ENCODE measurements around the gene BLM. TPM values are rescaled to one million over a fixed set of nuclear protein-coding genes. Genes with fewer than 3 reads are reported as not detected.

Gene BLM
- total RNA-seq, 1 donor = 1.4 TPM

DNA sequence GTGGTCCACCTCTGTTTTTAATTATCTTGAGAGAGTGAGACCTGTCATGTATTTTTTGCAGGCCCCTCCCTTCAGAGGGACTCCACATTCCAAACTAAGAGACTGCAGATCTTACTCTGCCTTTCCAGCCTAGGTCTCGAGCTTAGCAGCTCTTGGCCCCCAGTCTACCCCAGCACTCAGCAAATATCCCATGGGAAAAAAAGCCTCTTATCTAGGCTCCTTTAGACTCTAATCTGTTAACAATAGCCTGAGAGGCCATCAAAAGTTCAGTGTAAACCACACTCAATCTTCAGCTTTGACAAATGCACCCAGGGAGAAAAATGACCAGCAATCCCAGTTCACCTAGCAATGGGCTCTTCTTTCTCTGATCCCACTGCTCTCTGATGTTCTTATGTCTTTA is 8.6 kb upstream of the BLM start:
- H3K4me2 ChIP-seq (ENCODE audit: insufficient read depth, low read length) = no peak overlapping the region

DNA sequence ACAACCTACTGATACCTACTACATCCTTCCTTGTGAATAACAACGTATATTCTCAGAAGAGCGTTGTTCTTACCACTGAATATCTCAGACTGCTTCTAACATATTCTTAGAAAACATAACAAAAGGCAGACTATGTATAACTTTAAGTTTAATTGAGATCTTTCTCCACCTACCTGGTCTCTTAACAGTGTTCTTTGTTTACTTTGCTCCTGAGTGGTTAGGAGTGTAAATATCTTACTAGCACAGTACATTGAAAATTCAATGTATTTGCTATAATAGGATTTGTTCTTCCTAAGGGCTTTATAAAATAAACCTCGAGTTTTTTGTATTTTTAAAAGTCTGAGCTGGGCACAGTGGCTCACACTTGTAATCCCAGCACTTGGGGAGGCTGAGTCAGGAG is 7.9 kb upstream of the BLM start:
- Histone ChIP-seq H3K4me2 (ENCODE audit: insufficient read depth, low read length) (no peak overlapping the region), H2AFZ (ENCODE audit: low read length) (no peak overlapping the region), H3K4me1 (ENCODE audit: insufficient read depth, low read length) (no peaks in the 10 kb centered on the region), H3K27me3 (ENCODE audit: insufficient read depth, low read length) (no peaks in the 10 kb centered on the region), H3K9me3 (ENCODE audit: low read depth, low read length) (no peaks in the 10 kb centered on the region), H3K79me2 (ENCODE audit: insufficient read depth, low read length) (no peaks in the 10 kb centered on the region), H4K20me1 (ENCODE audit: insufficient read depth, low read length) (no peaks in the 10 kb centered on the region), H3K36me3 (ENCODE audit: insufficient read depth, low read length) (no peaks in the 10 kb centered on the region), H3K4me3 (ENCODE audit: insufficient read depth, low read length) (no peak overlapping the region), H3K27ac (ENCODE audit: low read depth, low read length) (no peak overlapping the region)
- no peak for DNase-seq (ENCODE audit: insufficient read length, low spot score, missing footprints)
- TF ChIP-seq, protein P1, sequence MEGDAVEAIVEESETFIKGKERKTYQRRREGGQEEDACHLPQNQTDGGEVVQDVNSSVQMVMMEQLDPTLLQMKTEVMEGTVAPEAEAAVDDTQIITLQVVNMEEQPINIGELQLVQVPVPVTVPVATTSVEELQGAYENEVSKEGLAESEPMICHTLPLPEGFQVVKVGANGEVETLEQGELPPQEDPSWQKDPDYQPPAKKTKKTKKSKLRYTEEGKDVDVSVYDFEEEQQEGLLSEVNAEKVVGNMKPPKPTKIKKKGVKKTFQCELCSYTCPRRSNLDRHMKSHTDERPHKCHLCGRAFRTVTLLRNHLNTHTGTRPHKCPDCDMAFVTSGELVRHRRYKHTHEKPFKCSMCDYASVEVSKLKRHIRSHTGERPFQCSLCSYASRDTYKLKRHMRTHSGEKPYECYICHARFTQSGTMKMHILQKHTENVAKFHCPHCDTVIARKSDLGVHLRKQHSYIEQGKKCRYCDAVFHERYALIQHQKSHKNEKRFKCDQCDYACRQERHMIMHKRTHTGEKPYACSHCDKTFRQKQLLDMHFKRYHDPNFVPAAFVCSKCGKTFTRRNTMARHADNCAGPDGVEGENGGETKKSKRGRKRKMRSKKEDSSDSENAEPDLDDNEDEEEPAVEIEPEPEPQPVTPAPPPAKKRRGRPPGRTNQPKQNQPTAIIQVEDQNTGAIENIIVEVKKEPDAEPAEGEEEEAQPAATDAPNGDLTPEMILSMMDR (IDR thresholded peaks at IDR 0.05; ENCODE audit: extremely low read depth, low read depth, low read length) = no peak

More for the DNA sequence above, 8.6 kb upstream of the BLM start:
- Histone ChIP-seq H3K4me1 (ENCODE audit: insufficient read depth, low read length) (no peaks in the 10 kb centered on the region), H3K36me3 (ENCODE audit: insufficient read depth, low read length) (no peaks in the 10 kb centered on the region), H3K79me2 (ENCODE audit: insufficient read depth, low read length) (no peaks in the 10 kb centered on the region), H3K27ac (ENCODE audit: low read depth, low read length) (no peak overlapping the region), H3K27me3 (ENCODE audit: insufficient read depth, low read length) (no peaks in the 10 kb centered on the region), H3K4me3 (ENCODE audit: insufficient read depth, low read length) (no peak overlapping the region), H3K9me3 (ENCODE audit: low read depth, low read length) (no peaks in the 10 kb centered on the region), H2AFZ (ENCODE audit: low read length) (no peak overlapping the region), H4K20me1 (ENCODE audit: insufficient read depth, low read length) (no peaks in the 10 kb centered on the region)
- DNase-seq (ENCODE audit: insufficient read length, low spot score, missing footprints) = no peak
- TF ChIP-seq, protein P1 (IDR thresholded peaks at IDR 0.05; ENCODE audit: extremely low read depth, low read depth, low read length) = no peak

DNA sequence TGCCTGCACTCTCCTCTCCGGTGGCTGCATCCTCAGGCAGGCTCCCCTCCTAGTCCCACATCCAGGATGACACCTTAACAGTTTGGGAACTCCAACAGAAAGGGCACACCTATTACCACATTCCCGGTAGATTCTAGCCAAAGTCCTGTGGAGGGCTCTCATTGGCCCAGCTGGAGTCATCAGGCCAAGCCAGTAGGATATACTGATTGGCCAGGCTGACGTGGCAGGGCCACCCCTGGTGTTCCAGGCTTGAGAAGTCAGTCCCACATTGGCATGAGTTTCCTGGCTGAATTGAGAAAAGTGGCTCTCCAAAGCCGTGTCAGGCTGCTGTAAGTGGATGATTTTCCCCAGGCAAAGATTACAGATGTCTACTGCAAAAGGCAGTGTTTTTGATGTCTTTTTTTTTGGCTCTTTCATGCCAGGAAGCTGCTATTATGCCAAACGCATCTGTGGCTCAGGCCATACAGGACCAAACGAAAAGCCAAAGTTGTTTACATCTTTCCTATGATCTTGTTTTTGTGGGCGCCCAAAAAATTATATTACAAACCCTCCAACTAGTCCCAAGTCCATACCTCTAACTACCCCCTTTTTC is 6.6 kb upstream of the BLM start:
- H2AFZ ChIP-seq (ENCODE audit: low read length) = peak overlapping the region; percentile 43
- TF ChIP-seq, protein P1 (IDR thresholded peaks at IDR 0.05; ENCODE audit: extremely low read depth, low read depth, low read length) = no peak

DNA sequence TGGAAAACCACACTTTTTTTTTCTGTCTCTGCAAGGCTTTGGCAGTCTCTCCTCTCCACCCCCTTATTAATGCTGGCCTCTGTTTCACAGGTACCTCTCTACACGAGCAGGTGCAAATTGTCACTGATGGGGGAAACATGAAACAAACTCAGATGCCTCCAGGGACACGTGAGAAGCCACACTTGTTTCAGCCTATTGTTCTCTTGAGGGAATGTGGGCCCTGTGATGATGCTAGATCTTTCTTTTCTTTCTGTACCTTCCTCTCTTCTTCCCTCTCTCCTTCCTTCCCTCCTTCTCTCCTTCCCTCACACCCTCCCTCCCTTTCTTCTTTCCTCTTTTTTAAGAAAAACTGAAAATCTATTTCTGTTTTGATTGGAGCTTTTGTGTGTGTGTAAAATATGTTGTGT is 5.7 kb upstream of the BLM start:
- H3K79me2 ChIP-seq (ENCODE audit: insufficient read depth, low read length) = no peaks in the 10 kb centered on the region
- H3K36me3 ChIP-seq (ENCODE audit: insufficient read depth, low read length) = no peaks in the 10 kb centered on the region
- no peaks in the 10 kb centered on the region for H3K27me3 ChIP-seq (ENCODE audit: insufficient read depth, low read length)
- no peak overlapping the region for H2AFZ ChIP-seq (ENCODE audit: low read length)
- DNase-seq (ENCODE audit: insufficient read length, low spot score, missing footprints) = no peak
- TF ChIP-seq, protein P1 (IDR thresholded peaks at IDR 0.05; ENCODE audit: extremely low read depth, low read depth, low read length) = no peak
- no peak overlapping the region for H3K4me3 ChIP-seq (ENCODE audit: insufficient read depth, low read length)
- H3K4me1 ChIP-seq (ENCODE audit: insufficient read depth, low read length) = no peaks in the 10 kb centered on the region
- H3K27ac ChIP-seq (ENCODE audit: low read depth, low read length) = no peak overlapping the region
- H3K4me2 ChIP-seq (ENCODE audit: insufficient read depth, low read length) = no peak overlapping the region
- no peaks in the 10 kb centered on the region for H3K9me3 ChIP-seq (ENCODE audit: low read depth, low read length)
- no peaks in the 10 kb centered on the region for H4K20me1 ChIP-seq (ENCODE audit: insufficient read depth, low read length)

More for the DNA sequence above, 6.6 kb upstream of the BLM start:
- no peaks in the 10 kb centered on the region for H3K4me1 ChIP-seq (ENCODE audit: insufficient read depth, low read length)
- no peak overlapping the region for H3K4me2 ChIP-seq (ENCODE audit: insufficient read depth, low read length)
- no peaks in the 10 kb centered on the region for H3K79me2 ChIP-seq (ENCODE audit: insufficient read depth, low read length)
- no peaks in the 10 kb centered on the region for H3K36me3 ChIP-seq (ENCODE audit: insufficient read depth, low read length)
- H4K20me1 ChIP-seq (ENCODE audit: insufficient read depth, low read length) = no peaks in the 10 kb centered on the region
- H3K9me3 ChIP-seq (ENCODE audit: low read depth, low read length) = no peaks in the 10 kb centered on the region
- DNase-seq (ENCODE audit: insufficient read length, low spot score, missing footprints) = no peak
- no peak overlapping the region for H3K27ac ChIP-seq (ENCODE audit: low read depth, low read length)
- no peaks in the 10 kb centered on the region for H3K27me3 ChIP-seq (ENCODE audit: insufficient read depth, low read length)
- H3K4me3 ChIP-seq (ENCODE audit: insufficient read depth, low read length) = no peak overlapping the region
